ENCODE measurements around the gene REEP1. TPM values are rescaled to one million over a fixed set of nuclear protein-coding genes. Genes with fewer than 3 reads are reported as not detected.

REEP1 gene
- total and polyA plus RNA-seq, 2 of the 4 experiments (the other 2 are of a cell fraction): under 0.01 to 0.03 TPM

- intact Hi-C loops (cut with micrococcal nuclease) (no loop called here), dilution Hi-C loops (cut with HindIII; ENCODE audit: low sequenced_read_pairs, unreplicated experiment) (no loop called here), in situ Hi-C loops (cut with MboI; ENCODE audit: low sequenced_read_pairs) (no loop called here)
- H4K20me1 ChIP-seq (ENCODE audit: insufficient read depth, low read length): no peaks in the 10 kb centered on the region
- ChIA-PET CTCF (no interaction called here), POLR2A (ENCODE audit: unreplicated experiment) (no interaction called here)
- no peak overlapping the region for H3K56ac ChIP-seq (ENCODE audit: extremely low read depth, insufficient read depth, low read length)
- ATAC-seq (ENCODE audit: low read depth) (no peak), DNase-seq (no peak)
- H4K91ac ChIP-seq (ENCODE audit: insufficient read depth, low read depth, low read length): no peak overlapping the region
- H2BK120ac ChIP-seq (ENCODE audit: low read depth, low read length): no peak overlapping the region
- H3K79me1 ChIP-seq (ENCODE audit: low read depth in 1 of 2, low read length in 2 of 2): no peaks in the 10 kb centered on the region
- no peak overlapping the region for H3K18ac ChIP-seq (ENCODE audit: low read depth, low read length)
- H3K27ac ChIP-seq (ENCODE audit: insufficient read depth, low read length): no peak overlapping the region
- no peak overlapping the region for H4K8ac ChIP-seq (ENCODE audit: low read depth in 2 of 2, low read length in 2 of 2)
- H3K36me3 ChIP-seq (ENCODE audit: control insufficient read depth, insufficient read depth, low read length): no peaks in the 10 kb centered on the region
- H2BK15ac ChIP-seq (ENCODE audit: low read depth, low read length): no peak overlapping the region
- no peak overlapping the region for H4K5ac ChIP-seq (ENCODE audit: low read depth, low read length)
- H3K14ac ChIP-seq (replicated peaks; ENCODE audit: low read depth, low read length): no peak overlapping the region
- H3K4me1 ChIP-seq (ENCODE audit: control insufficient read depth, insufficient read depth, low read length): peaks cover 7% of the 10 kb centered on the region
- no peak overlapping the region for H3K4me3 ChIP-seq (ENCODE audit: insufficient read depth, low read depth, low read length)
- no peak overlapping the region for H2BK5ac ChIP-seq (ENCODE audit: low read depth, low read length, poor library complexity, severe bottlenecking)
- no CpG with 5 or more reads among the region's 4 CpGs for WGBS, 2 experiments (ENCODE audit: extremely low coverage in 2 of 2, insufficient read length in 1 of 2)
- no peak overlapping the region for H3K4me2 ChIP-seq (ENCODE audit: low read depth, low read length)
- H2AFZ ChIP-seq (replicated peaks; ENCODE audit: low read length, poor library complexity): no peak overlapping the region
- H3K9ac ChIP-seq (ENCODE audit: low read depth, low read length): no peak overlapping the region
- H2AK9ac ChIP-seq (replicated peaks; ENCODE audit: low read depth, low read length, poor library complexity): no peak overlapping the region
- H3K27me3 ChIP-seq (ENCODE audit: control insufficient read depth, insufficient read depth, low read length): peaks cover 5% of the 10 kb centered on the region; the same call in 1 of the 2 replicates
- H3K9me1 ChIP-seq (ENCODE audit: insufficient read depth, low read length): peaks cover 3% of the 10 kb centered on the region; the same call in 1 of the 2 replicates
- no peak for TF ChIP-seq USF2 (IDR thresholded peaks at IDR 0.05; ENCODE audit: low read depth, low read length)
- no peak for TF ChIP-seq CTCF (conservative IDR thresholded peaks at IDR 0.05; ENCODE audit: low read depth, low read length)
- TF ChIP-seq NFE2L2 (IDR thresholded peaks at IDR 0.05; ENCODE audit: low read depth, low read length): no peak
- no peak for TF ChIP-seq RCOR1 (IDR thresholded peaks at IDR 0.05; ENCODE audit: insufficient replicate concordance, low read length)
- no peak for TF ChIP-seq BHLHE40 (IDR thresholded peaks at IDR 0.05; ENCODE audit: low read depth, low read length)
- TF ChIP-seq CEBPB (IDR thresholded peaks at IDR 0.05; ENCODE audit: low read depth, low read length): no peak
- no peak for TF ChIP-seq RFX5 (IDR thresholded peaks at IDR 0.05; ENCODE audit: low read depth, low read length)
- no peak for TF ChIP-seq RAD21 (IDR thresholded peaks at IDR 0.05; ENCODE audit: low read length)
- no peak for TF ChIP-seq MXI1 (IDR thresholded peaks at IDR 0.05; ENCODE audit: borderline replicate concordance, low read depth, low read length)
- no peak for TF ChIP-seq SMC3 (IDR thresholded peaks at IDR 0.05; ENCODE audit: low read depth, low read length)
- TF ChIP-seq MAFK (IDR thresholded peaks at IDR 0.05; ENCODE audit: low read depth, low read length): no peak
- TF ChIP-seq POLR2A (IDR thresholded peaks at IDR 0.05; ENCODE audit: low read depth, low read length): no peak
- no peak for TF ChIP-seq MAZ (IDR thresholded peaks at IDR 0.05; ENCODE audit: borderline replicate concordance, low read depth, low read length)
- no peak for TF ChIP-seq FOS (IDR thresholded peaks at IDR 0.05; ENCODE audit: low read depth, low read length)
- no peak for TF ChIP-seq CHD1 (IDR thresholded peaks at IDR 0.05; ENCODE audit: low read depth, low read length)
- no peak for TF ChIP-seq ELK1 (IDR thresholded peaks at IDR 0.05; ENCODE audit: borderline replicate concordance, low read depth, low read length)
- H3K23ac ChIP-seq (ENCODE audit: low read depth, low read length): no peak overlapping the region
- no peak overlapping the region for H2BK20ac ChIP-seq (ENCODE audit: low read depth, low read length)
- no peaks in the 10 kb centered on the region for H3K9me3 ChIP-seq (ENCODE audit: control insufficient read depth, insufficient read depth, low read length)
- H3K4ac ChIP-seq (ENCODE audit: low read depth, low read length): no peak overlapping the region
- no peak overlapping the region for H2AK5ac ChIP-seq (ENCODE audit: low read depth, low read length)
- BruUV-seq (replicated peaks): no TSS peak
These were observed 111.4 kb downstream of the REEP1 start for GRCh38 chr2:86226070-86226469.

All from IMR-90 (cell line).